Testis (tissue), 2 donors: ENCODE data around the gene TFB1M.

Experiments used
- CTCF ChIP-seq, 3 experiments: fragments of 450-650 bp in 2 of 3; fragments of 200-600 bp in 1 of 3; sonication (generic) in 1 of 3; IDR thresholded peaks; one replicate each; pipeline ENCODE4 v1.5.1; 2016 to 2019; ENCODE audit warnings: antibody characterized with exemption in 3 of 3, mild to moderate bottlenecking in 2 of 3, moderate library complexity in 1 of 3
- POLR2A ChIP-seq: fragments of 450-650 bp; IDR thresholded peaks from one replicate; pipeline ENCODE4 v1.6.1; 2017; ENCODE audit warnings: antibody characterized with exemption, mild to moderate bottlenecking, moderate library complexity

GRCh38 chr6:155223646-155224451, 90.4 kb downstream of the TFB1M start:
- no peak for TF ChIP-seq CTCF (IDR thresholded peaks at IDR 0.05)
- no peak for TF ChIP-seq POLR2A
